SH-SY5Y (cell line): ENCODE results near the gene KRABD2.

Experiments used
- GATA2 ChIP-seq: IDR thresholded peaks from 2 replicates; pipeline ENCODE4 v1.6.1; 2011; ENCODE audit warnings: mild to moderate bottlenecking, low read depth, low read length
- GATA3 ChIP-seq: IDR thresholded peaks from 2 replicates; pipeline ENCODE4 v1.6.1; 2011; ENCODE audit warnings: low read depth, mild to moderate bottlenecking, low read length, moderate library complexity

The KRABD2 gene

DNA sequence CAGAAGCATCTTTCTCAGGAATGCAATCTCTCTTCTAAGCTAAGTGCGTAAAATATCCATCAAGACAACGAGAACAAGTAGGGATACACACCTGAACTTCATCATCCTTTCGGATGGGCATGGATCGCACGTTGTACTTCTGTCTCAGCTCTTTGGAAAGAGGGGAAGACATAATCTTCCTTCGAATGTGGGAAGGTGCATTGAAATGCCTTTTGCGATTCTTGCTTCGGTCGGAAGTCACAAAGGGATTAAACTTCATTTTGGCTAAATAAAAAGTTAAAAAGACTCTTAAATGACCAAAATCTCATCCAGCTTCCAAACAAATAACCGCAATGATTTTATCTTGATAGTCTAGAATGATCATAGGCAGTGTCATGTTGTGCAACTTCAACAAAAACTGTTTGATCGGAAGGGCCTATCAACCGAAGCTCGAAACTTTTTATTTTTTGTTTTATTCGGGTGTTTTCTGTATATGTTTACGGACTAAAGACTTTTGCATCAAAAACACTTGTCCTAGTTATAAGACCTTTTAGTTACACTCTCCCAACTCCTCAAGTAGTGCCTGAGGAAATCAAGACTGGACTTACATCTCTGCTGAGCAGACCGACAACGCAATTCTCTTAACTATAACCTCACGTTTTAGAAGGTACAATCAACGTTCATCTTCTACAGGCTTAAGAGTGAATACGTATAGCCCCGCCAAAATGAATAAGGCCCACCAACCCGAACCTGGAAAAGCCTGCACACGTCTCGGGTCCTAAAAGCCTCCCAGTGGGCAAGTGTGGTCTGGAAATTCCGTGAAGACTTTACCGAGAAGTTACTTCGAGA, 5.8 kb upstream of the KRABD2 start:
- TF ChIP-seq GATA2 (no peak), GATA3 (no peak)

- no peak for TF ChIP-seq GATA3
Measured at GRCh38 chr17:8380049-8380448, 3.5 kb upstream of the KRABD2 start.

- TF ChIP-seq GATA2 (no peak), GATA3 (no peak)
Measured at GRCh38 chr17:8377422-8377821, 918 bp upstream of the KRABD2 start.

DNA sequence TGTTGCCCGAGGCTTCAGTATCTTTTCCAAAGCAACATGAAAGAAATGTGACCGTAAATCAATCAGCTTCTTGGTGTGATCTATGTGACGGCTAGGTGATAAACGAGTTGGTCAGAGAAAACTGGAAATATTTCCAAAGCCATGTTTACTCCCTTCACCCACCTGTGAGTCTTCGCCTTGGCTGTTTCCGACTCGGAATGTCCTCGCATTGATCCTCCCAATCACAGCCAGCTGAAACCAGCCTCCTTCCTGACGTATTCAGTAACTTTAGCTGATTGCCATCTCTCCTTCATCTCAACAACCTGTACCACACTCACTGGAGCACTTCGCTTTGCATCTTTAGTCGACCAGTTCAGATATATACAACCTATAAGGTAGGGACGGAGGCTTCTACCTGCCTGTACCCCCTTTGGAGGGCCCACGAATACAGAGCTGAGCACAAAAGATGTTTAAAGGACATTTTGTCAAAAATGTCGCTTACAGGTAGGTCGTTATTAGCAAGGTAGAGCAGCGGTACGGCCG, 705 bp downstream of the KRABD2 start:
- TF ChIP-seq GATA3 (no peak), GATA2 (no peak)

DNA sequence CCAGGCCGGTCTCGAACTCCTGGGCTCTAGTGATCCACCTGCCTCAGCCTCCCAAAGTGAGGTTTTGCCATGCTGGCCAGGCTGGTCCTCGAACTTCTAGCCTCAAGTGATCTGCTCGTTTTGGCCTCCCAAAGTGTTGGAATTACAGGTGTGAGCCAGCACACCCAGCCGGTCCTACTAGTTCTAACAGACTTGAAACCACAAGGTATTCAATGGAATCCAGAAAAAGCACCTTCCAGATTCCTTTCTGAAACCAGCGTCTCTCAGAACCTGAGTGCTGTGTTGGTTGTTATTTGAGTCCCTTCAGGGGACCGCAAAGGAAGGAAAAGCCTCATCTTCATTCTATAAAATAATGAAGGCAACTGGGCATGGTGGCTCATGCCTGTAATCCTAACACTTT, 4.1 kb downstream of the KRABD2 start:
- no peak for TF ChIP-seq GATA2
- TF ChIP-seq GATA3: no peak

- TF ChIP-seq GATA2: no peak
- TF ChIP-seq GATA3: no peak
Measured at GRCh38 chr17:8371786-8372185, 4.7 kb downstream of the KRABD2 start.

DNA sequence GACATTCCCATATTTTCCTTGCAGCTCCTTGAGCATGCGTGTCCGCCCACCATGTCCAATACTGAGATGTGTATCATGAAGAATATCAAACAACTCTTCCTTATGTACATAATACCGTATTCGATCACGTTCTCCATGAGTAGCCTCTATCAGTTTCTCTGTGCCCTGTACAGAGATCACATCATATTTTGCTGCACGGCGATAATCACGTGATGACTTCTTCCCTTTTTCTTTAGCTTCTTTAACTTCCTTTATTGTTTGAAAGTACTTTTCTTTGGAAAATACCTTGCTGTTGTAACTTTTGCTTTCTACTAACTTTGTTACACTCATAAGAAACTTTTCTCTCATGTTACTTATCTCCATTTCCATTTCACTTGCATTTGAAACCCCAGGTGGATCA, 6.6 kb downstream of the KRABD2 start:
- no peak for TF ChIP-seq GATA2
- no peak for TF ChIP-seq GATA3

DNA sequence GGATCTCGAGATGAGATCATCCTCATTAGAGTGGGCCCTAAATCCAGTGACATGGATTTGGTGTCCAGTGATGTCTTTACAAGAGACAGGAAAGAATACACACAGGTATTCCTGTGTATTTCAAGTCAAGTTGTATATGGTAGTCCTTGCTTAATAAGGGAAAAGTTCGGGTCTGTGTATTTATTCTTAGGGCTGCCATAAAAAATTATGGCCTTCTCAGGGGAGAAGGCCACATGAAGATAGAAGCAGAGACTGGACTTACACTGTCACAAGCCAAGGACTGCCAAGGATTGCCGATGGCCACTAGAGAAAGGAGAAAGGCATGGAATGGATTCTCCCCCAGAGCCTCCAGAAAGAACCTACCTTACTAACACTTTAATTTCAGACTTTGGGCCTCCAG, 8.3 kb downstream of the KRABD2 start:
- no peak for TF ChIP-seq GATA3

- TF ChIP-seq GATA3: no peak
- TF ChIP-seq GATA2: no peak
Measured at GRCh38 chr17:8366231-8366630, 10.3 kb downstream of the KRABD2 start.

DNA sequence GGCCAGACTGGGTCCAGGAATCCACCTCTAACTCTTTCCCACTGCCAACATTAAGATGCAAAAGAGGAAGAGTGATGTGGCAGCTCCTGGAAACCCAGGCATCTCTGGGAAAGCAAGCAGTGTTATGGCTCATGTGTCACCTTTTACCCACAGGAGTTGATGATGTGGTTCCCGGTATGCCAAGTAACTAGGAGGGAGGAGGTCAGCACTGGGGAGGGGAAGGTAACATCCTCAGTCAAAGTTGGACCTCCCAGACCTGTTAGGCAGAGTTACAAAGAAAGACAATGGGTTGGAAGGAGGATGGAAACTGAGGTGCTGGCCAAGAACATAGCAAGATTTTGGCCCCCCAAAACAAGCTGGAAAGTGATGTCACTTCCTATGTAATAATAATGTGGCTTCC, 11.4 kb downstream of the KRABD2 start:
- no peak for TF ChIP-seq GATA3
- TF ChIP-seq GATA2: no peak

- TF ChIP-seq GATA3 (no peak), GATA2 (no peak)
Measured at GRCh38 chr17:8362651-8363332, 13.7 kb downstream of the KRABD2 start.

GRCh38 chr17:8360751-8361150, 15.8 kb downstream of the KRABD2 start:
- TF ChIP-seq GATA3: no peak
- TF ChIP-seq GATA2: no peak

DNA sequence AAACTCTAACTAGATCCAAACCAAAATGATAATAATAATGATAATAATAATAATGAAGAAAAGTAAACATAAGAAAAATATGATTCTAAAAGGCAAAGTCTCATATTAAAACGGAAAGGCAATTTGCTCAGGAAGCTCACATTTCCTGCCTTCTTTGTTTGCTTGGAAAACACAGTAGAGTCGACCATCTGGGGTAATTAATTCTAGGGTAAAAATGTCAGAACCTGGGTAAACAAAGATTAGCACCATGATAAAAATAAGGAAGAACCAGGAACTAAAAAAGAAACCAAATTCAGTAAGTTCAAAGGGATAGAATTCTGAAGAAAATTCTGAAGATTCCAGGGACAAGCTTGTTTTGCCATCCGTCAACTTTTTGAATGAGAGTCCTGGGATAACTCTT, 16.2 kb downstream of the KRABD2 start:
- TF ChIP-seq GATA3 (no peak), GATA2 (no peak)

DNA sequence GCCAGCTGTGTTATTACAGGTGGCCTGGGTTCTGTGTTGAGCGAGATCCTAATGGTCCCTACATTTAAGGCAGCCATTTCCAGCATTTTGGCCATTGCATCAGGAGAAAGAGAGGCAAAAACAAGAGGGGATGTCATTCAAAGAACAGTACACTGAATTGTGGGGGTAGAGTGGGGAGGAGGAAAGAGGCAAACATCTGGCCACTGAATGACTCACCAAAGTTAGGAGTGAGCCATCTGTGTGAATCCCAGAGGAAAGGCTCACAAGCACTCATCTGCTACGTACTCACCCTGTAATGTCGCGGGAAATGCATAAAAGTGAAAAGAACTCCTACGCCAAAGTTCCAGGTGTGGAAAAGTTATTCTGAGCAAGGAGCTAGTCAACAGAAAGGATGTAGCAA, 16.7 kb downstream of the KRABD2 start:
- TF ChIP-seq GATA3: no peak

- TF ChIP-seq GATA2 (no peak), GATA3 (no peak)
Measured at GRCh38 chr17:8357910-8358309, 18.6 kb downstream of the KRABD2 start.

DNA sequence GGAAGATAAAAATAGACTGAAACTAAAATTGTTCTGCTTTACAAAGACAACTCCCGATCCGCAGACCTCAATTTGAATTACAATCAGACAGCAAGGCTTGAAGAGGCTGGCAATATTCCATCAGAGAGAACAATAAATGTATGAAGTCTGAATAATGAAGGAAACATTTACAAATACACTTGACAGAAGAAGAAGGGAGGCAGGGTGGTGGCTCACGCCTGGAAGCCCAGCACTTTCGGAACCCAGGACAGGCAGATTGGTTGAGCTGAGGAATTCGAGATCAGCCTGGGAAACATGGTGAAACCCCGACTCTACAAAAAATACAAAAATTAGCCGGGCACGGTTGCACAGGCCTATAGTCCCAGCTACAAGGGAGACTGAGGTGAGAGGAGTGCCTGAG, 22.3 kb downstream of the KRABD2 start:
- TF ChIP-seq GATA2 (no peak), GATA3 (no peak)
